Fibroblast of skin of right biceps (primary cell): Measurements from ENCODE around the gene IFI44L.

ENCODE experiments used
- DNase-seq: peaks from one replicate; pipeline ENCODE4 v3.0.0-alpha.2; 2013

IFI44L gene

DNA sequence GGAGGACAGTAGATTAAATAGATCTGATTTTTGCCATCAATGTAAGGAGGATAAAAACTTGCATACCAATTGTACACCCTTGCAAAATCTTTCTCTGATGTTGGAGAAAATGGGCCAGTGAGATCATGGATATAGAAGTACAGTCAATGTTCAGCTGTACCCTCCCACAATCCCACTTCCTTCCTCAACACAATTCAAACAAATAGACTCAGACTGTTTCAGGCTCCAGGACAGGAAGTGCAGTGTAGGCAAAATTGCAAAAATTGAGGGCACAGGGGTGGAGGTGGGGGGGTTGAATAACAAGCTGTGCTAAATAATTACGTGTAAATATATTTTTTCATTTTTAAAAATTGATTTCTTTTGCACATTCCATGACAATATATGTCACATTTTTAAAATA is 25.5 kb downstream of the IFI44L start:
- DNase-seq = no peak

DNA sequence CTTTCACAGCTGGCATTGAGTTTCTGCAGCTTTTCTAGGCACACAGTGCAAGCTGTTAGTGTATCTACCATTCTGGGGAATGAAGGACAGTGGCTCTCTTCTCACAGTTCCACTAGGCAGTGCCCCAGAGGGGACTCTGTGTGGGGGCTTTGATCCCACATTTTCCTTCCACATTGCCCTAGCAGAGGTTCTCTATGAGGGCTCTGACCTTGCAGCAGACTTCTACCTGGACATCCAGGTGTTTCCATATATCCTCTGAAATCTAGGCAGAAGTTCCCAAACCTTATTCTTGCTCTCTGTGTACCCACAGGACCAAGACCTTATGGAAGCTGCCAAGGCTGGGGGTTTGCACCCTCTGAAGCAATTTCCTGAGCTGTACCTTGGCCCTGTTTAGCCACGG is 27.0 kb downstream of the IFI44L start:
- DNase-seq = no peak

DNA sequence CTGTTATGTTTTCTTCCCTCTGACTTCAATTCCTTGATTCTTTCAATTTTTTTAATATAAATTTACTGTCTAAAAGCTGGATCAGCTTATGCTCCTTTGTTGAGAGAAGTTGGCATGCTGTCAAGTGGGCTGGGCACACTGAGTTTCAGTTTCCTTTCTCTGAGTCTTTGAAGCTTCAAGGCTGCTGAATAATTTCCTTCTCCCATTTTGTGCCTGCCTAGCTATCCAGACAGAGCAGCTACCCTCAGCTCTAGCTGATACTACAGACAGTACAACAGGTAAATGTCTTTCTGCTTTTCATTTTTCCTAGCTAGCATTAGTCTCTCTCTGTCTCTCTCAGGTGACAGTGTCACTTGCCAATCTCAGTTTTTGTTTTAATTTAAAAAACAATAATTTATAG is 29.4 kb downstream of the IFI44L start, which contains the start of gene IFI44:
IFI44 (plus strand) TSS at position 204 of the 400 bp plus-strand sequence. CDS start 365 bp downstream, outside the sequence.
- peak; percentile 85 for DNase-seq

DNA sequence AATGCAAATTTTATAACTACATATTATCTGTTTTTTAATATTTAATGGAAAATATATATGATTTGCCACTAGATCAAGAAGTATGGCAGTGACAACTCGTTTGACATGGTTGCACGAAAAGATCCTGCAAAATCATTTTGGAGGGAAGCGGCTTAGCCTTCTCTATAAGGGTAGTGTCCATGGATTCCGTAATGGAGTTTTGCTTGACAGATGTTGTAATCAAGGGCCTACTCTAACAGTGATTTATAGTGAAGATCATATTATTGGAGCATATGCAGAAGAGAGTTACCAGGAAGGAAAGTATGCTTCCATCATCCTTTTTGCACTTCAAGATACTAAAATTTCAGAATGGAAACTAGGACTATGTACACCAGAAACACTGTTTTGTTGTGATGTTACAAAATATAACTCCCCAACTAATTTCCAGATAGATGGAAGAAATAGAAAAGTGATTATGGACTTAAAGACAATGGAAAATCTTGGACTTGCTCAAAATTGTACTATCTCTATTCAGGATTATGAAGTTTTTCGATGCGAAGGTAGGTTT is 29.9 kb downstream of the IFI44L start:
- peak; percentile 22 for DNase-seq

DNA sequence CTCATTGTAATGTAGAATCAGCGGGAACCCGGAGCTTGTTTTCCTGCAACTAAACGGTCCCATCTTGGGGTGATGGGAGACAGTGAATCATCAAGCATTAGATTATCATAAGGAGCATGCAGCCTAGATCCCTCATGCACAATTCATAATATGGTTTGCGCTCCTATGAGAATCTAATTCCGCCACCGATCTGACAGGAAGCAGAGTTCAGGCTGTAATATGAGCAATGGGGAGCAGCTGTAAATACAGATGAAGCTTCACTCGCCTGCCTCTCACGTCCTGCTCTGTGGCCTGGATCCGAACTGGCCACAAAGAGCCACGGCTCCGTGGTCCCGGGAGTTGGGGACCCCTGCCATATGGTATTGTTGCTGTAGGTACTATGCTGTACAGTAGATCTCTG is 31.0 kb downstream of the IFI44L start:
- peak; percentile 81 for DNase-seq

DNA sequence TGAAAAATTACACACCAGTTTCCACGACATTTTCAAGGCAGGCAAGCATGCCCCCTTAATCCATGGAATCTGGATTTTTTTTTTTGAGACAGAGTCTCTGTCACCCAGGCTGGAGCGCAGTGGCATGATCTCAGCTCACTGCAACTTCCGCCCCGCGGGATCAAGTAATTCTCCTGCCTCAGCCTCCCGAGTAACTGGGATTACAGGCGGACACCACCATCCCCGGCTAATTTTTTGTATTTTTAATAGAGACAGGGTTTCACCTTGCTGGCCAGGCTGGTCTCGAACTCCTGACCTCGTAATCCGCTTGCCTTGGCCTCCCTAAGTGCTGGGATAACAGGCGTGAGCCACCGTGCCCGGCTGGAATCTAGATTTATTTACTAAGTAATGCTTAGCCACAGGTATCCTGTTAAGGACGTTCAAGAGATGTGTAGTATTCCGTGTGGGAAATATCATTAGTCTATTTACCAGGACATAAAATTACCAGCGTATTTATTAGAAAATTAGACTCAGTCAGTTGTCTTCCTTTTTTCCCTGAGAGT is 31.8 kb downstream of the IFI44L start:
- no peak for DNase-seq

DNA sequence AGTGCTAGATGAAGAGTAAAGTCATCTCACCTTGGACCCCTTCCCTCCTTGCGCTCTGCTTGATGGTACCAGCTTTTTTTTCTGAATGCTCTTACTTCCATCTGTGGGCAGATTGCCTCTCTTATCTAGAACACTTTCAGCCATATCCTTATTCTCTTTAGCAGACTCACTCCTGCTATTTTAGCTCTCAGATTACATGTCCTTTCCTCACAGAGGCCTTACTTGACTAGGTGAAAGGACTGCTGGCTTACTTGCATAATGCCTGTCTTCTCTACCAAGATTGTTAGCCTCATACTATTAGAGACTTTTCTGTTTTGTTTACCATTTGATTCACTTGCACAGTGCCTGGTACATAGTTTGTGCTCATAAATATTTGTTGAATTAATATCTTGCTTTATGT is 38.7 kb downstream of the IFI44L start:
- DNase-seq = no peak

DNA sequence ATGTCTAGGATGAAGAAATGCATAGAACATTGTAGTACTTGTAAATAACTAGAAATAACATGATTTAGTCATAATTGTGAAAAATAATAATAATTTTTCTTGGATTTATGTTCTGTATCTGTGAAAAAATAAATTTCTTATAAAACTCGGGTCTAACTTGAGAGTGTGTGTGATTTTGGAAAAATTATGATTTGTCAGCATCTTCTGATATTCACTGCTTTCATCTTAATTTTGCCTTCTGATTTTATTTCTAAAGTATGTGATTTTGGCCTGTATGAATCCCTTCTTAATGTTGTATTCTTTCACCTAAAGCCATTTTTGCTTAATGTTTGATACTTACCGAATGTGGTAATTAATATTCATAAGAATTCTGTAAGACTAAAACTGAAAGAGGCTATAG is 43.7 kb downstream of the IFI44L start:
- no peak for DNase-seq

DNA sequence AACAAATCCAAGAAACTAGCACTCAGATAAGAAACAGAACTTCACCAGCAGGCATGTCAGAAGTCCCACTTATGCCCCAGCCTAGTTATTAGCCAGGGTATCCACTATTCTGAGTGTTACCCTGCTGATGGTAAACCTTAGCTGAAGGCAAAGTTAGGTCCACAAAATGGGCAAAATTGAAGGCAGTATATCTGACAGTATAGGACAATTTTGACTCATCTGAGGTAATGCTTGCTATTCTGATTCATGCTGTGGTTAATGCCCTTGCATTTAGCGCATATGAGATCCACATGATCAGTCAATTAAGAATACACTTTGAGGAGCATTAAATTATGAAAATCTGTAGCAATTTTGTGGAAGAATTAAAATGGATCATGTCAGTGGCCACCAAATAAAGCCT is 44.5 kb downstream of the IFI44L start:
- no peak for DNase-seq

DNA sequence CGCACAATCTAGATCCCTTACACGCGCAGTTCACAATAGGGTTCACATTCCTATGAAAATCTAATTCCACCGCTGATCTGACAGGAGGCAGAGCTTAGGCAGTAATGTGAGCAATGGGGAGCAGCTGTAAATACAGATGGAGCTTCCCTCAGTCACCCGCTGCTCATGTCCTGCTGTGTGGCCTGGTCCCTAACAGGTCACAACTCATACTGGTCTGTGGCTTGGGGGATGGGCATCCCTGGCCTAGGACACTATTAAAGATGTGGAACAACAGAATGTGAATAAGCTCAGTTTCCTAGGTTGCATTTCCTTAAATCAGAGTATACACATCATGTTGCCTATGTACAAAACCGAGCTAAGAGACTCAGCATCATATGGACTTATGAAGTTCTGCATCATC is 45.6 kb downstream of the IFI44L start:
- DNase-seq = no peak

DNA sequence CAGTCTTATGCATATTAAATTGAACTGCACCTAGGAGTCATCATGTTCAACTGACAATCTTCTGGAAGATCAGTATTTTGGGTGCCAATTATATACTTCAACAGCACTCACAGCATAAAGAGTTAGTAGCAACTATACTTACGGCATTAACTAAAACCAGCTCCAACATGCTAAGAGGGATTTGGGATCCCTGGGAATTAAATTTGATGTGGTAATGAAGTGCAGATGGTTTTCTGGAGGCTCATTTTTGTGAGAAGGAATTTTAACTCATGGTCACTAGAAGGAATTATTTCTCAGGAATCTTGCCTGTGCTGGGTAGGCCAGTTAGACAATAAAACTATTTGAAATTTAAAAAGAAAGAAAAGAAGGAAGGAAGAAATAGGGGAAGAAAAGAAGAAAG is 47.7 kb downstream of the IFI44L start:
- DNase-seq = no peak

DNA sequence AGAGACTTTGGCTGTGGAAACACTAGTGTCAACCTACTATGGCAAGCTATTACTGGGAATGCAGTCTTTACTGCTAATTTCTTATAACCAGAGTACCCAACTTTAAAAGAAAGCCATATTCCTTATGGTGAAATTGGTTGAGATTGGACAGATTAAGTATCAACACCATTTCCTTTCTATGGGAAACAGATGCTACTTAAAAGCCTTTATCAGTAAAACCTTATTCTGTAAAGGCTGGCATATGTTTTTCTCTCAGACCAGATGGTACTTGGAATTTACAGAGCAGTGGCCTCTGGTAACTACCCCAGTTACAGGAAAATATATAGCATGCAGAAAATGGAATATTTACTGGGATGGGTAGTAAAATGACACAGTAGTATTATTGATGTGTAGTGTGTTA is 48.2 kb downstream of the IFI44L start:
- DNase-seq = no peak

DNA sequence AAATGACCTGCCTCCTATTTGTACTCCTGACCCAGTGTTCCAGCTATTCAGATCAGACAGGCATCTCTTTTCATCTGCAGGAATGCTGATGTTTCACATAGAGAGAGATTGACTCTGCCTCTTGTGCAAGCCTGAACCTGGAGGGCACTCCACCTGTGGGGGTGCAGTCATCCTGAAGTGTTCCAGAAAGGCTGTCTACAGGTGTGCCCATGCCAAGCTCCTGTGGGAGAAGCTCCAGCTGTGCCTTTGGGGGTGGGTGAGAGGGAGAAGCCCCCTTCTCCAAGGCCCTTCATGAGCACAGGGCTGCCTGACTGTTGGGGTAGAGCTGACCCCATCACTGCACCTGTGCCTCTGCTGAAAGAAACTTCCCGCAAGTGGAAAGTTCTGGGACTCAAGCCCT is 52.2 kb downstream of the IFI44L start:
- DNase-seq = no peak

DNA sequence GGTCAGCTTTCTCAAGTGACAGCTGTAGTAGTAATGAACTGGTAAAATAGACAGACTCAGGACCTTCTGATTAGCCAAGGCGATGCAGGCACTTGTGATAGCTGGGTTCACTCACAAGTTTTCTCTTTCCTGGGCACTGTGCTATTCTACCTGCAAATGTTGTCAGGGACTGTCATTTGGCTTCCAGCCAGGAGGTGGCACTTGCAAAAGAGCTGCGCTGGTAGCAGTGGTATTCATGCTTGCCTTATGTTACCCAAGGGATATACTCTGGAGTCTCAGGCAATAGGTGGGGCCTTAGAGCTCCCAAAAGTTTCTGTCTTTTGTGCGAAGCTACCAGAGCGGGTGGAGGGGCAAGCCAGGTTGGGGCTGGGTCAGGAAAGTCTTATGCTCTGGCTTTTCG is 52.9 kb downstream of the IFI44L start:
- DNase-seq = no peak

DNA sequence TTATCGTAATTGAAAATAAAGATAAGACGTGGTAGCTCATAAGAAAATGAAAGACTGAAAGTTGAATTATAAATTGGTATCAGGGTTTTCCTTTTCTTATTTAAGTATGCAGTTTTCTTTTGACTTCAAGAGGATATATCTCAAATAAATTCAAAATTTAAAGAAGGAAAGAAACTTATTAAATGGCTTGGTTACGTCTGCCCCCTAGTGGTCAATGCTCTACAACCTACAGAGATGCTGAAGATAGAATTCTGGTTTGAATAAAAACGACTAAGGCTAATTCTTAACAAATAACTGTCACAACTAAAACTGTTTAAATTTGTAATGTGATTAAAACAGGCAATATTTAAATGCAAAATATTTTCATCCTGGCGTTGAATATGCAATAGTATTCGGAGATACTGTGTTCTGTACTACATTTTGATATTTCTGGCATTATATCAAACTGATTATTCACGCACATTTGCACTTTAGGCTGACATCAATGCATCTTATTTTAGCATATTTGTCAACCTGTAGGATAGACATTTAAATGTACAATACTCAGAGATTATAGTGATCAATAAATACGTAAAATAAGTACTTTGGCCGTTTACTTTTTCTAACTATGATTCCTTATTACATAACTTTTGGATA is 56.2 kb downstream of the IFI44L start:
- peak; percentile 69 for DNase-seq

DNA sequence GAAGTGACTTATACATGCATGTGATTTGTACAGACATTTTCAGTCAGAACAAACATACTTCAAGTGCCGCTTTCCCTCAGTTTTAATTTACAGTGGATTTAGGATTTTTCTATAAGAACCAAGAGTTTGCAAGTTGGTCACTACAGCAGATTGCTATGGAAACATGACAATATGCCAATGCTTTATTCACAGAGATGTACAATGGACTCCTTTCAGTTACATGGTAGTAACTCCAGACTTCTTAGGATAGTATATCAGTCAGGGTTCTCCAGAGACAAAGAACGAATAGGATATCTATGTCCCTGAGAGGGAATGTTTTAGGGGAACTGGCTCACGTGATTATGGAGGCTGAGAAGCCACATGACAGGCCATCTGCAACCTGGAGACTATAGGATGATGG is 56.7 kb downstream of the IFI44L start:
- DNase-seq = no peak

DNA sequence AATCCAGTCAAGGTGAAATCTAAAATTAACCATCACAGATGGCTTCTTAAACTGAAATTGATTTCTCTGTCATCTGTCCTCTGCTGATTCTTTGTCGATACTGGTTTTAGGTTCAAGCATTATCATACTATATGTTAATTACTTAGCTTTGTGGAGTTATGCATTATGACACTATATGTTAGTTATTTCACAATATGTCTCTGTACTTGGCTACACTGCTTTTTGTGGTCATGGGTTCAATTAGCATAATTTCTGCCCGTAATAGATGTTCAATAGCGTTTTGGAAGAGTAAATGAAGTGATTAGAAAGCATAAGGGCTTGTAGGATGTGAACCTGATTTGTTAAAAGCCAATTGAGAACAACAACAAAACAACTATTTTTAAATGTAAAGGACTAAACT is 57.5 kb downstream of the IFI44L start:
- no peak for DNase-seq

DNA sequence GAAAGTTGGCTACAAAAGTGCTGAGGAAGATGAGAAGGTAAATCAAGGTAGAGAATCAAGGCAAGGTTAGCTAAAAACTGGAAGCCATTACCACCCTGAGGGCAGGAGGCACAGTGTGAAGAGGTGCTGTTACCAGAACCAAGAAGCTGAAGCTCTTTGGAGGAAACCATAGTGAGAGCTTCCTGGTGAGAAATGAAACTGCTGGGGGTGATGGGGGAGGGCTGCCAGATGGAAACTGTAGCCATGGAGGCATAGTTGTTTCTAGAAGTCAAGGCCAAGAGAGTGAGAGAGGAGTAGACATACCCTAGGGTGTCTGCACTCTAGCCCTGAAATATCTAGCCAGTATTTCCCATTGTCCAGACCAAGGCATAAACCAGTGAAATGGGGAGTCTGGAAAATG is 58.1 kb downstream of the IFI44L start:
- no peak for DNase-seq

DNA sequence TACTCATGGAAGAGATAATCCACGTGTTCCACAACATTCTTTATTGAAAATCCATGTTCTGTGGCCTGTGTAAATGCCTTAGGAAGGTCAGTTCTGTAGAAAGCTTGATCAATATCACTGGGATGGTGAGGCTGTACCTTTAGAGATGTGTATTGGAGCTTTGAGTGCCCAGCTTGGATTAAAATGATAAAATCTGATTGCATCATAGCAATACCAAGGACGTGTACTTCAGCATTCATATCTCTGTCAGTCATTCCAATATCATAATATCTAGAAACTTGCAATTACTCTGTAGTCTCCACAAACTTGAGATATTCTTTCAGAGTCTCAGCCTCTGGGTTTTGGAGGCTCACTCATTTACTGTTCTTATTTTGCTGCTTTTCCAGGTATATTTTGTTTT is 61.0 kb downstream of the IFI44L start:
- no peak for DNase-seq

DNA sequence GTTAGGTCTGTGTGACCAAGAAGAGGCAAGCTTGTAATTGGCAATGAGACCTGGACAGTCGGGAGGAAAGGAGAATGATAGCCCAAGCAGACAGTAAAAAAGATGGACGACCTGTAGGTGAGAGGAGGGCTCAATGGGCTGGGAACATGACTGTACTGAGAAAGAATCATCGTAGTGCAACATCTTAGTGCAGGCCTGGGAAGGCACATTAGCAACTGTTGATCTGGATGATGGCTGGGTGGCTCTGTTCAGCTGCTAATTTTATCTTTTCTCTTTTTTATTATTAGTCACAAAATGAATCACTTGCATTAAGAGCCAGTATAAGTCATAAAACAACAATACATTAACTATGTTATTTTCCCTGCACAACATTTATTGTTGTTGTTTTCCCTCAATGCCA is 62.2 kb downstream of the IFI44L start:
- DNase-seq = no peak

DNA sequence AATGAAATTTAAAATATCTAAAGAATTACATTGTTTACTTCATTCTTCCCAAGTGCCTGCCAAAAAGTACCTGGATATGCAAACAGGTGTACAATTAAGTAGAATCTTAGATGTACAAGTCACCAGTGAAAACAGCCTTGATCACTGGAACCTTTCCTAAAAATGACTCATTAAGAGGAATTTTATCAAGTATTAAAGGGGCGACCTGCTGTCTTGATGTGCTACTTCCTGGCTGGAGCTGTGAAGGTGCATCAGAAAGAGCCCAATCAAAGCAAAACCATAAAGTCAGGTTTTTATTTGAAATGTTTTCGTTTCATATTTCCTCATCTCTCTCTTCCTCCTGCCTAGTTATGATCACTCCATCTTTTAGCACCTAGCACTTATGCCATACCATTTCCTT is 62.8 kb downstream of the IFI44L start:
- no peak for DNase-seq

DNA sequence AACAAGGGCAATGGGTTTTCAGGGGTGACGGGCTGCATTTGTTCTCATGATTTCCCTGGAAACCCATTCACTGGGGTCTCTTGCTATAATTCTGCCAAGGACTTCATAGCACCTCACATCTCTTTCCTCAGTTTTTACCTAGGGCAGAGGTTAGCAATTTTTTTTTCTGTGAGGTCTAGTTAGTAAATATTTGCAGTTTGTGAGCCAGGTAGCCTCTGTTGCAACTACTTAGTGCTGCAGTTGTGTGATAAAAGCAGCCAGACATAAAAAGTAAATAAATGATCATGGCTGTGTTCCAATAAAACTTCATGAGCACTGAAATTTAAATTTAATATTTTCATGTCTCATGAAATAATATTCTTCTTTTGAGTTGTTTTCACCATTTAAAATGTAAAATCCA is 67.1 kb downstream of the IFI44L start:
- no peak for DNase-seq

DNA sequence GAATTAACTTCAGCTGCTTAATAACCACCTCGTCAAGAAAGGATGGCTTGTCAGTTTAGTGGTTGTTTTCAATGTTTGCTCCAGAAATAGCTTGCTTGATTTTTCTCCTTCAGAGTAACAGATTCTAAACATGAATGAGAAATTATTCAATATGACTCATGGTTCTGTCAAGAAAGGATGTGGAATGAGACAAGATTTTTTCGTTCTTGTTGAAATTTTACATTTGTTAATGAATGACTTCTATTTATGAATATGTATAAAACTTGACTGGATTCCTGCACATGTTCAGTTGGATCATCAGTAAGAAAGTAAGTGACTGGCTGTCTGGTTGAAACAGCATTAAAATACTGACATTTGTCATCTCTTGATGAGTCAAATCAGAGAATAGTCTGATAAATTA is 67.7 kb downstream of the IFI44L start:
- DNase-seq = peak; percentile 65

DNA sequence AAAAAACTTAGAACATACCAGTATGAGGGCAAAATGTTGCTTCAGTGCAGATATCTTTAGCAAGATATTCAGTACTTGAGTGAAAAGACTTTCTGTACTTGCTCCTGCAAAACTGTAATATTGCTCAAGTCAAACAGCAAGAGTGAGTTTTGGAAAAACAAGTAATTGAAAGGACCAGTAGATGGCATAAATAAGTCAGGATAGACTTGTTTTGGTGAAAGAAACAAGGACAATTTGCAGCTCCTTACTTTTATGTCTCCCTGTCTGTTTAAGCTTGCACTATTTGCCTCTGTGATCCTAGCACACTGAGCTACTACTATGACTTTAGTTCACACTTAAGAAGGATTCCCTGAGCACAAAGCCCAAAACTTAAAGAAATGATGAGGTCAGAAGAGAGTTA is 68.4 kb downstream of the IFI44L start:
- DNase-seq = peak; percentile 67

DNA sequence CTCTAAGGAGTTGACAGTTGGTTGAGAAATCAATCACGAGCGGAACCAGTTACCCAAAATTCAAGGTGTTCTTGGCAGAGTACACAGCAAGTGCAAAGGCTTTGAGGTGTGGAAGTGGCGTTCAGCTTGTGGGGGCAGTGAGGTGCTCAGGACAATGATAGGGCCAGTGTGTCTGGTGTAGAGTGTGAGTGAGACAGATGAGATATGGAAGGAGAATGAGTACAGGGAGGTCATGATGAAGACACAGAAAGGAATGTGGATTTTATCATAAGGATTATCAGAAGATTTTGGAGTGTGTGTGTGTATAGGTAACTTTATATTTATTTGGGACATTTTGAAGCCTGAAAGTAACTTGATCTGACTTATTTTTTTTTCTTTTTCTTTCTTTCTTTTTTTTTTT is 70.3 kb downstream of the IFI44L start:
- no peak for DNase-seq
